Progenitor cell of endocrine pancreas (in vitro differentiated cells): ENCODE data around the gene RSRC1. TPM values are rescaled to one million over a fixed set of nuclear protein-coding genes. Genes with fewer than 3 reads are reported as not detected.

ENCODE experiments used
- DNase-seq: peaks from one replicate; pipeline ENCODE4 v3.0.0; 2021; ENCODE audit warnings: low spot score; ENCODE audit not compliant: unreplicated experiment
- H3K27ac Mint-ChIP-seq: 2 replicates; pipeline ENCODE4 v1.8.0; 2021; ENCODE audit warnings: mild to moderate bottlenecking, moderate library complexity, mixed read lengths
- H3K27me3 Mint-ChIP-seq: 2 replicates; pipeline ENCODE4 v1.8.0; 2021; ENCODE audit warnings: mixed read lengths
- H3K36me3 Mint-ChIP-seq: 2 replicates; pipeline ENCODE4 v1.8.0; 2022; ENCODE audit warnings: mixed read lengths; ENCODE audit not compliant: insufficient read depth
- H3K4me1 Mint-ChIP-seq: 2 replicates; pipeline ENCODE4 v1.8.0; 2021; ENCODE audit warnings: low read depth, mixed read lengths
- H3K4me3 Mint-ChIP-seq: 2 replicates; pipeline ENCODE4 v1.8.0; 2021; ENCODE audit warnings: low read depth, mild to moderate bottlenecking, moderate library complexity, mixed read lengths
- H3K9me3 Mint-ChIP-seq: 2 replicates; pipeline ENCODE4 v1.8.0; 2021; ENCODE audit warnings: low read depth, mixed read lengths
- CTCF ChIP-seq: fragments of 200-600 bp; sonication (generic); IDR thresholded peaks from one replicate; pipeline ENCODE4 v1.5.0; 2021; ENCODE audit warnings: antibody characterized with exemption, mild to moderate bottlenecking; ENCODE audit not compliant: unreplicated experiment
- total RNA-seq: library from RNA; stranded (reverse); gene quantifications from 2 replicates; pipeline ENCODE4 v1.2.1, GENCODE V29; 2021

RSRC1 gene
- total RNA-seq, 1 donor from 2014 or later, result 50.6 TPM

GRCh38 chr3:158165730-158166129, 55.8 kb downstream of the RSRC1 start:
- peaks cover 1% of the 10 kb centered on the region for H3K36me3 Mint-ChIP-seq
- H3K4me3 Mint-ChIP-seq, result no peak overlapping the region
- DNase-seq, result no peak
- H3K4me1 Mint-ChIP-seq, result peaks cover 3% of the 10 kb centered on the region
- no peak overlapping the region for H3K27ac Mint-ChIP-seq
- no peak for TF ChIP-seq CTCF
- no peaks in the 10 kb centered on the region for H3K27me3 Mint-ChIP-seq
- H3K9me3 Mint-ChIP-seq, result no peaks in the 10 kb centered on the region

- TF ChIP-seq CTCF, result no peak
- DNase-seq, result no peak
- no peak overlapping the region for H3K27ac Mint-ChIP-seq
- H3K9me3 Mint-ChIP-seq, result no peaks in the 10 kb centered on the region
- H3K4me1 Mint-ChIP-seq, result peaks cover 3% of the 10 kb centered on the region
- peaks cover 1% of the 10 kb centered on the region for H3K36me3 Mint-ChIP-seq
- no peak overlapping the region for H3K4me3 Mint-ChIP-seq
- H3K27me3 Mint-ChIP-seq, result no peaks in the 10 kb centered on the region
These were observed 56.3 kb downstream of the RSRC1 start for GRCh38 chr3:158166223-158166622.

GRCh38 chr3:158167737-158168557, 58.1 kb downstream of the RSRC1 start:
- Mint-ChIP-seq H3K36me3 (peaks cover 1% of the 10 kb centered on the region), H3K9me3 (no peaks in the 10 kb centered on the region), H3K4me1 (peaks cover 3% of the 10 kb centered on the region), H3K27ac (no peak overlapping the region), H3K27me3 (no peaks in the 10 kb centered on the region), H3K4me3 (no peak overlapping the region)
- no peak for TF ChIP-seq CTCF
- DNase-seq, result no peak

GRCh38 chr3:158169091-158169491, 59.2 kb downstream of the RSRC1 start:
- H3K36me3 Mint-ChIP-seq, result peaks cover 1% of the 10 kb centered on the region
- no peak overlapping the region for H3K4me3 Mint-ChIP-seq
- H3K4me1 Mint-ChIP-seq, result no peaks in the 10 kb centered on the region
- H3K27me3 Mint-ChIP-seq, result no peaks in the 10 kb centered on the region
- no peaks in the 10 kb centered on the region for H3K9me3 Mint-ChIP-seq
- no peak for DNase-seq
- TF ChIP-seq CTCF, result no peak
- no peak overlapping the region for H3K27ac Mint-ChIP-seq

GRCh38 chr3:158181096-158181495, 71.2 kb downstream of the RSRC1 start:
- Mint-ChIP-seq H3K9me3 (peaks cover 10% of the 10 kb centered on the region), H3K27ac (no peak overlapping the region), H3K4me3 (no peak overlapping the region), H3K27me3 (no peaks in the 10 kb centered on the region), H3K36me3 (peaks cover 14% of the 10 kb centered on the region), H3K4me1 (no peaks in the 10 kb centered on the region)
- no peak for TF ChIP-seq CTCF
- DNase-seq, result no peak
